NAMALWA (cell line): ENCODE data around the gene OR2H2.

Experiments used
- DNase-seq: peaks from one replicate; pipeline ENCODE4 v3.0.0-alpha.2; 2015; ENCODE audit warnings: low spot score

OR2H2 gene

DNA sequence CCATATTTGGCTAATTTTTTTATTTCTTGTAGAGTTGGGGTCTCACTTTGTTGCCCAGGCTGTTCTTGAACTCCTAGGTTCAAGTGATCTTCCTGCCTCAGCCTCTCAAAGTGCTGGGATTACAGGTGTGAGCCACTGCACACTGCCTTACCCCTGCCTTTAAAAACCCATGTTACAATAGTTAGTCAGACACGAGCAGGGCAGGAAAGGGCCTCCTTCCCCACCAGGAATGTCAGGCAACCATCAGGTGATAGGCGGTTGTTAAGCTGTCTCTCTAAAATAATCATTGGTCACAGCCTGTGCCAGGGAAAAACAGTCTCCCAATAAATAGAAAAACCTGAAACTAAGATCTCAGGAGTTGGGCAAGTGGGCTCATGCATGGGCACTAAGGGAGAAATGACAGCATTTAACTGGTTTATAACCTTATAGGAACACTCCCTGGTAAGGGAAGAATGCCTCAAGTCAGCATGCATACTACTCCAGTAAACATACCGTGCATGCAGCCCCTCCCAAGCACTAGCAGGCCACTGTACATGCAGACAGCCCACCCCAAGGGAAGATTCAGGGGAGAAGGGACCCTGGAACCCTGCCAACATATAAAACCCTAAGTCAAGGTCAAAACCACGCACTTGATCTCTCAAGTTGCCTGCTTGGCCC lies 8.4 kb downstream of the OR2H2 start:
- no peak for DNase-seq

DNA sequence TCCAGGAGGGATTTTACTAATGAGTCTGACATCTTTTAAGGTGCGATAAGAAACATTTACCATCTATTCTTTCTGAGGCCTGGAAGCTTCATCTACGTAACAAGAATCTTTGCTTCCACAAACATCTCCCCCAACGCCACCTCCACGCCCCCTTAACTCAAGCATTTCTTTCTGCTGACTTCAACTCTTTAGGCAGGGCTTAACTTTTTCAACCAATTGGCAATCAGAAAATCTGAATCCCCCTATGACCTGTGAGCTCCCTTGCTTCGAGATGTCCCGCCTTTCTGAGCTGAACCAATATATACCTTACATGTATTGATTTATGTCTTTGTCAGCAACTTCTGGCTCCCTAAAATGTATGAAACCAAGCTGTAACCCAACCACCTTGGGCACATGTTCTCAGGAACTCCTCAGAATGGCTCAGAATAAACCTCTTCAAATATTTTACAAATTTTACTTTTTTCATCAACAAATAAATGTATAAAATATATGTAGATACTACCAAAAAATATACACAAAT lies 11.5 kb downstream of the OR2H2 start:
- no peak for DNase-seq

DNA sequence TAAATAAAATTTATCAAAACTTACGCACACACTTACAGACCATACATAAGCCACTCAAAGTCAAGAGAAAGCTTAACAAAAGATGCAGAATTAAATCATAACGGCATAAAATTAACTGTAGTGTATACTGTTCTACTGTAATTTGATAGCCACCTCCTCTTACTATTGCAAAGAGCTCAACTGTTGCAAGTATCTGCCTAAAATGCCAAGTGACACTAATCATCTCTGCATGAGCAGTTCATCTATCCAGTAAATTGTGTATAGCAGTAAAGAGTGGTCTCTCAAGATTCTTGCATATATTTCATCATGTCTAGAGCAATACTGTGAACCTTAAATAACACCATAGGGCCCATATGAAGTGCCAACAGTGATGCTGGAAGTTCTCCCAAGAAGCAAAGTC lies 12.3 kb downstream of the OR2H2 start:
- no peak for DNase-seq

DNA sequence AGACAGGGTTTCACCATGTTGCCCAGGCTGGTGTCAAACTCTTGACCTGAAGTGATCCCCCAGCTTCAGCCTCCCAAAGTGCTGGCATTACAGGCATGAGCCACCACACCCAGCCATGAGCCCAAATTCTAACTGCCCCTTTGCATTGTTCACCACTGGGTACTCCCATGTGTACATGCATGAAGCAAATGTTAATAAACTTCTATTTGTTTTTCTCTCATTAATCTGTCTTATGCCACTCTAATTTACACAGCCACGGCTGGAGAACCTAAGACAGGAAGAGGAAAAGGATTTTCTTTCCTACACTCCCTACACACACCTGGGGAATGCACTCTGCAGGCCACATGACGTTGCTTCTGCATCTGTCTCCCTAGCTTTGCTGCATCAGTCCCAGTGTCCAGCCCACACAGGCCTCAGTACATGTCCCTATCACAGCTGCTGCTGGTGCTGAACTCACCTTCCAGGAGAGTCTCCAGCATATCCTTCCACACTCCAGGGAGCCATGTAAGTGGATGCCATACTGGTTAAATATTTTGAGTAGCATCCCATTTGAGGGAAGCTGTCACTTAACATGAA lies 13.3 kb downstream of the OR2H2 start:
- no peak for DNase-seq

DNA sequence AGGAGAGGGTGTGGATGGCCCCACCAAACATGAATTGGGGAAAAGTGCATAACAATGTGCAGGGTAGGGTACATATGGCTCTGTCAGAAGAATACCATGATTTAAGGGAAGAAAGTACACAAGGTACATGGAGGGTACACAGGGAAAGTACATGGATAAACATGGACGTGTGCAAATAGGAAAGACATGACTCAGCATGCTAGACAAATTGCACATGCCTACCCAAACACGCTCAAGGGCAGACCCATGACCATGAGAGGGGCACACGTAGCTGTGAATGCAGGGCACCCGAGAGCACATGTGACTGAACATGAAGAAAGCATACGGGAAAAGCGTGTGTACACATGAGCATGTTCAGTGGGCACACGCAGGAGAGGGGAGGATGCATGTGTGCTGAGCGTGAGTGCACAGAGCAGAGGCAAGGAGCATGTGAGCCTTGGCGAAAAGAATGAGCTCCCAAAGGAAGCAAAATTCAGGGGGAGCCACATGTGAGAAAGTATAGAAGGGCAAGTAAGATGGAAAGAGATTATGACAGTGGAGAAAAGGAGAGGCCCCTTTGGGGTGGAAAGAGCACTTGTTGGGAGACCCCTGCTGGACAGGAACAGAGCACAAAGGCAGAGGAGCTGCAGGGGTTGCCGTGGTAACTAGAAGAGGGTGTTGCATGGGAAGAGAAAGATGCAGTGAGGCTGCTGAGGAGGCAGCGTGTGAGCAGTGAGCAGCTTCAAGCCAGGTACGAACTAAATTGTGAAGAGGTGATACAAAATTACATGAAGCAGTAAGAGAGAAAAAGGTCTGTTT lies 17.8 kb downstream of the OR2H2 start:
- peak; percentile 56 for DNase-seq

DNA sequence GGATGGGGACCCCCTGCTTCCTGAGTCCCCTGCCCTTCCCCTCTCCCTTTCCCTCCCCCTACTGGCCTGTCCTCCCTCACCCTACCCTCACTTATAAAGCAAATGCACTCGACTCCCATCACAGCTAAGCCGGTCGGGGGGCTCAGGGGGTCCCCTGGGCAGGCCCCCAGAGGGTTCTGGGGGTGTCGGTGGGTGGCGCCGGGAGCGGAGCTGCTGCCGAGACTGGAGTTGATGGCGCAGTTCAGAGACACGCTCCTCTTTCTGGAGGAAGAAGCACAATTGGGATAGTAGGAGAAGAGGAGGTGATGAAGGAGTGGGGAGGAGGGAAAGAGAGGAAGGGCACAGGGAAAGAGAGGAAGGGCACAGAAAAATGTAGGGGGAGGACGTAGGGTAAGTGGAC lies 18.5 kb downstream of the OR2H2 start:
- DNase-seq, result no peak

DNA sequence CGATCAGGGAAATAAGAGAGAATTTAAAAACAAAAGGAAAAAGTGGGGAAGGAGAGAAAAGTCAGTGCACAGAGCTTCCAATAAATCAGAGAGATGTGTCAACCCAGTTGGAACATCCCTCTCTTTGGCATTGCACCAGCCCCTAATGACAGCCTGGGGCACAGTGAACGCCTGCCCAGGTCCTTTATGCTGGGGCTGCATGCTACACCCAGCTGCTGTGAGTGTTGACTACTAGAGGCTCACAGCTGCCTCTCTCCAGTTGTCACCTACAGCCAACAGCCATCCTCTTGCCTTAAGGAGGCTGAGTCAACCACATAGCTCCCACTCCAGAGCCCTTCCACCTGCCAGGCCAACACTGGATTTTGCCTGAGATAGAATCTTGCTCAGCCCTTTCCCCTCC lies 19.0 kb downstream of the OR2H2 start:
- DNase-seq, result no peak

DNA sequence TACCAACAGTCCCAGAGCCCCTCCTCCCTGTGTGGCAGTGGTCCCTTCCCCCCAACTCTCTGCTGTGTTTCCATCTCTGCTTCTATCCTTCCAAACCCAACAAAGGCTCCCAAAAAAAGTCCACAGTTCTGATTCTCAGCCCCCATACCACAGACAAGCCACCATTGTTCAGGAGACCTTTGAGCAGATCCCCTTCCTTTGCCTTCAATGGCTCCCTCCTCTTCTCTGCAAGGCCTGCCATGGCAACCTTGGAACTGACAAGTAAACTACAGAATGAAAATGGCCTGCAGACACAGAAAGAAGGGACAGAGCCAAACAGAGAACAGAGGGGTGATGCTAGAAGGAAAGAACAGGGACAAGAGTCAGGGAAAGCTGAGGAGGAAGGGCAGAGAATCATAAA lies 23.2 kb downstream of the OR2H2 start:
- no peak for DNase-seq

DNA sequence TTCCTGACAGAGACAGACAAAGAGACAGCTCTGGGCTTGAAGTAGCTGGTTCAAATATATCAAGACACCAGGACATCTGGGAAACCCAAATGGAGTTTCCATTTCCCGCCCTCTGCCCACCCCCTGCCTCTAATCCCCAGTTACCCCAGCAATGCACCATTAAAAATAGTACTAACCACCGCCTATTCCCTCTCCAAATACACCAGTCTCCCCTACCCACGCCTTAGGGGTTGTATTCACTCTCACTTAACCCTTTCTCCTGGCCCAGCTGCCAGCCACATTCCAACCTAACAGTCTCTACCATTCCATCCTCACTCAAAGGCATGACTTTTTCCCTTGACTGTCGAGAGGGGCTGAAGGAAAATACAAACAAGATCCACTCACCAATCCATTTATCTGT lies 25.6 kb downstream of the OR2H2 start:
- no peak for DNase-seq

DNA sequence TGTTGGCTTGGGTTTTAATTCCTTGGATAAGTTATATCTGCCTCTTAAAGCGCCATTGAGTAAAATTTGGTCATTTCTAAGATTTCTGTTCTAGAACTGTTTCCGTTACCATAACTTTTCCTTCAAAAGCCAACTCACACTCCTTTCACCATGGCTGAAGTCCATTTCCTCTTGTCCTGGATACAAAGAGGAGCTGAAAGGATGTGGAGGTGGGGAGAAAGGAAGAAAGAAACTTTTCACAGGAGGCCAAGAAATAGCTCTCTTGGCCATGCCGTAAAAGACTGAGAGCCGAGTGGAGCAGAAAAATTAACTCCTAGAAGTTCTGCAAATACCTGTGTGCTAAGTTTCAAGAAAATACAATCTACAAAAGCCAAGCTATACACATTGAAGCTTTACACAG lies 26.5 kb downstream of the OR2H2 start:
- DNase-seq, result no peak

DNA sequence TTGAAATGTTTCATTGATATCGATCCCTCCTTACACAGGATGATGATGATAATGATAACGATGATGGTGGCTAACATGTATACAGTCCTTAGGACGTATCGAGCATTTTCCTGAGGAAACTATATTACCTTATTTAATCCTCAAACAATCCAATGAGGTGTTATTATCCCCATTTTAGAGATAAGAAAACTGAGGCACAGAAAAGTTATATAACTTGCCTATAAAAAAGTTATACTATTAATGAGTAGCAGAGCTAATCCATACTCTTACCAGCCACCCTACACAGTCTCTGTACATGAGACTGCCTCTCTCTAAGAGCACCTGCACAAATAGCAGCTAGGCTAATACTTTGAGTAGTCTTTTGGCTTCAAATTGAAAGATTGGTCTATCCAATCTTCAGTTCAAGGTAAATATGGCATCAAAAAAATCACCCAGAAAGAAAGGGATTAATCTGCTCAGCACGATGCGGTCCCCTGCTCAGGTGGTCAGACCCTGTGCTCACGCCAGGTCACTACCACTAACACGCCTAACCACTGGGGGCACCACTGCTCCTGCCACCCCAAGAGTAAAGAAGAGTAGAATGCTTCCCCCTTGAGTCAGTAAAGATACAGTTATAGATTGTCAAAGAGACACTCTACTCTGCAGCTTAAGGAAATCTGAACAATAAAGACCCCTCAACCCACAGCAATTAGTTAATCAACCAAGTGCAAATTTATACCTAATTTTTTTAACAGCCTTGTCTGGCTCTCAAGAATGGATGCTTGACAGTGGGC lies 33.0 kb downstream of the OR2H2 start:
- DNase-seq, result peak; percentile 46

DNA sequence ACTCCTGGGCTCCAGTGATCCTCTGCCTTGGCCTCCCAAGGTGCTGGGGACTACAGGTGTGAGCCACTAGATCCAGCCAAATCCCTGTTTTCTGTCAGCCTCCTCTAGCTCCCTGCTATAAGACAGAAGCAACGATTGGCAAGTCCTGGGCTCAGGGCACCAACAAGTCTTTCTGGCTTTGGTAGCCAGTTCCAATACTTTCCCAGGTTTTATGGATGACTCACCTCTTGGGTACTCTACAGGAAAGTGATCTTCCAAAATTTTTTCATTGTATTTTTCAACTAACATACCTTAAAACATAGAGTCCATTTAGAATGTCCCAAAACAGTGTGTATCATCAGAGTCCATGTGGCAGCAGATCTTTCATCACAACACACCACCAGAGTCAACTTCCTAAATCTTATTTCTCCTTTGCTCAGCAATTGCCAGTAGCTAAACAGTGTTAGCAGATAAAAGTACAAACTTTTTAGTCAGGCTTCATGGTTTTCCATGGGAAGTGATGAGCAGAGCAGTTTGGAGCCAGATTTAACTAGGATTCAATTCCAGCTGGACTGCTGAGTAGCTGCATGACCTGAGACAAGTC lies 34.7 kb downstream of the OR2H2 start:
- DNase-seq, result no peak

DNA sequence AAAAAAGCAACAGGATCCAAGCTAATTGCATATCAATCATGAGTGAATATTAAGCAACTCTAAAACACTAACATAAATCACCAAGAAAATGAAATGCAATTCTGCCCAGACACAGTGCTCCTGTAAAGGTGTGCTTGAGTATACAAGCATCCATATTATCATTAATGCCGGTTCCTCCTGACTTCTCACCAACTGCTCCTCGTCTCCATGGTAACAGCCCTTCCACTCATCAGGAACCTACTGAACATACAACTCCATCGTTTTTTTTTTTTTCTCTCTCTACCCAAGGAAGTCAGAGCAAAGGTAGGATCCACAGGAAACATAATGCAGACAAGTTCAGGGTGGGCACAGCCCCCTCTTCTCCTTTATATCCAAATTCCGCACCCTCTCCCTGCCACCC lies 35.7 kb downstream of the OR2H2 start:
- DNase-seq, result no peak

DNA sequence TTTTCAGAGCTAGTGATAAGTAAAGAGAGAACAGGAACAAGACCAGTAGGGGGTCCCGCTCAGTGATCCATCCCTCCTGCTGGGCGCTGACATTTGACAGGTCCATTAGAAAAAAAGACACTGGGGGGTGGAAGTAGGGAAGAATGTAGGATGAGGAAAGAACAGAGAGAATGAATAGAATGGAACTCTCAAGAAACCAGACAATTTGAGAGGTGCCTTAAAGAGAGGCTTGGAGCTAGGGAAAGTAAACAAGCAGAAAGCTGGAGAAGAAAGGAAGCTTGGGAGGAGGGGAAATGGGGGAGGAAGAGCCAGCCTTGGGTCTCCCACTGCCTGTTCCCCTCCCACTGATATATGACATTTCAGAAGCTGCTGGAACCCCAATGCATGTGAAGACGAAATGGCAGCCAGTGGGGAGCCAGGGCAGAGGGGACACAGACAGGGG lies 39.6 kb downstream of the OR2H2 start:
- no peak for DNase-seq

DNA sequence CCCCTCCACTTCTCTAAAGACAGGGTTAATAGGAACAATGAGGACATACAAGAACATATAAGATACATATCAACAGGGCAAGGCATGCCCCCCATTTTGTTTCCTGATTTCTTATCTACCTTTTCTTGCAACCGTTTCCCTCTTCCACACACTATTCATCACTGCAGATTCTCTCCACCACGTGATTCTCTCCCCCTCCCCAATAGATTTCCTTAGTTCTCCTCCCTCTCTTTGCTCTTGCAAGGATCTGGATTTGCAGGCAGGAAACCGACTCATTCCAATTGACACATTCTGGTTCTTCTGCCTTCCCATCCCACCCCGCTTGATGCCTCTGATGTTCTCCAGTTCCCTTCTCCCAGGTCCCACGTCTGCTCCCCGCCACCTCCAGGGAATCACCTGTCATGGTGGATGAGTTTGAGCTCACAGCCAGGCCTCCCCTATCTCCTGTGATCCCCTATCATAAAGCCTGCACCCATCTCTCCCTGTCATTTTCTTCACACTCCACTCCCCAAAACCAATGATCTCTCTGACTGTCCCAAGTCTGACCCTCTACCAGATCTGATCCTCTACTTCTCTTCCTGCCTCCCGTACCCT lies 40.5 kb downstream of the OR2H2 start:
- DNase-seq, result no peak

DNA sequence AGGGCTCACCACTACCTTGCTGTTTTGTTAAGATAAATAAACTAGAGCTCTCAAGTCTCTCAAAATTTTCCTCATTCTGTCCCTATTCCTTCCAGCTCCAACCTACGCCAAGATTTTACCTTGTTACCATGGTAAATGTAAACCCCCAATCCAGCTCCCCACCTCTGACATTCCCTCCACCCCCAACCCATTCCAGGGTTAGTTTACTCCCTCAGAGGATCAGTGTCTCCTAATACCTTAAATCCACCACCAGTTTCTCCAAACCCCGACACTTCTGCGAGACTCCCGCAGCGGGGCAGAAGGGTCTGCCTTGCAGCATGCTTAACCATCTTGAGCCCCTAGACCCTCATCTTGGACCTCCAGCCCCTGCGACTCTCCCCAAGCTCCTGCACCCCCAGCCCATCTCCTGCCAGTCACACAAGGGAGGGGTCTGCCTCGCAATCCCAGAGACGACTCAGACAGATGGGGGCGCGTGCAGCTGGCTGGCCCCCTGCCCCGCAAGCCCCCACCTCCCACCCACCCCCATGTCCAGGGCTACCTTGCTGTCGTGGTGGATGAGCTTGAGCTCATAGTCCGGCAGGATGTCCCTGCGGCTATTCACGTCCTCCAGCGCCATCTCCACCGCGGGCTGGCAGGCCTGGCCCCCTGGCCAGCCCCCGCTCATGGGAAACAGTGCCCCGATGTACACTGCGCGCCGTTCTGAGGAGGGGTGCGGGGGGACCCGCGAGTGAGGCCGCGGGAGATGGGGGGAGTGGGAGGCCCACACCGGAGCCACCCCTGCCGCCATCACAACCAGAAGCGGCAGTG lies 42.2 kb downstream of the OR2H2 start:
- no peak for DNase-seq

DNA sequence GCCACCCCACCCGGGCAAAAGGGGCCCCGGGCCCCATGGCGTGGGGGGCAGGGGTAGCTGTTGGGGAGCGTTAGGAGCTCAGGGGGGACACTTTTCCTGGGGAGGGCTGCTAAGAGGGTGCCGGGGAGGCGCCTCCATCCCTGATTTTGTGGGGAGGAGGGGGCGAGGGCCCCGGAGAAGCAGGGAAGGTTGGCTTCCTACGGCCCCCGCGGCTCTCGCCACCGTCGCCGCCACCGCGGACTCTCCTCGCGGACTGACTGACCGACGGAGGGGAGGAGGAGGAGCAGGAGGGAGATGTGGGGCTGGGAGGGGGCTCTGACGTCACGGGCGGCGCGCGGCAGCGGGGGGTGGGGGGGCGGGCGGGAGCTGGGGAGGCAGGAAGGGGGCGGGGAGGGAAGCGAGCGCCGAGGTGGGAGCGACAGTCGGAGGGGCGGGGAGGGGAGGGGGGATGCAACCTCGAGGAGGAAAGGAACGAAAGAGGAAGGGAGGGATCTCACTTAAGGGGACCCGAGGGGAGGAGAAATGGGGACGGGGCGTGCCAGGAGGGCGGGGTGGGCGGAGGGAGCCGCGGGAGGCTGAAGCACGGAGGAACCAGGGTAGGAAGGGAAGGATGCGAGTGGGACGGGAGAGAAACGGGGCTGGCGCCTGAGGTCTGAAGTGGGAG lies 43.0 kb downstream of the OR2H2 start:
- DNase-seq, result peak; percentile 58

DNA sequence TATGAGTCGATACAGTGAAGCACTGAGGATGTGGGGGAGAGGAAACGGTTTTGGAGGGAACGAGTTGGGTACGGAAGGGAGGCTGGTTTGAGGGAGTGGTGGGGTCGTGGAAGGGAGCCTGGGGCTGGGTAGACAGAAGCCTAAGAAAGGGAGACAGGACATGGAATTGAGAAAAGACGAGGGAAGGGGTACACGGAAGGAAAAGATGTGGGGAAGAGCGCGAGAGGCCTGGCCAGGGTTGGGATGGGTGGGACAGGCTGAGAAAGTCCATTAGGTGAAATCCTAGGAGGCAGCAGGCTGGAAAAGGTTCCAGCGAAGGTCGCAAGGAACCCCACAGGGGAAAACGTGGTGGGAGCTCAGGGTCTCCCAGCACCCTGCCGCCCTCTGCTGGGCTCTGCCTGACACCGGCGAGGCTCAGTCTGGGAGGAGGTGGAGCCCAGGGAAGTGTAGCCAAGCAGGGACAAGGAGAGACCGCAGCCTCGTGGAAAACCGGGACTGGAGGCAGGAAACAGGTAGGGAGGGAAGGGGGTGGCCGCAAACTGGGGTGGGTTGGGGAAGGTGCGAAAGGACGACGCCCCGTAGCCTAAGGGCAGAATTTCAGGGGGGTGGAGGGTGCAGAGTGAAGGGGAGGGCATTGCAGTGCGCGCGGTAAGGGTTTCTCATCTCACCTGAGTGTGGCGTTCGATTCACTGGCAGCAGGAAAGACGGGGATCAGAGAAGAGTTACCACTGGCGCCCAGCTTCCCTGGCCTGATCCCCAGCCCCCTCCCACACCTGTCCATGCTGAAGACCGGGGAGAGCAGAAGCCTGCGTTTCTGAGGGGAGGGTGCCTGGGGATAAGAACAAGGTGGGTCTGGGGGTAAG lies 43.7 kb downstream of the OR2H2 start:
- DNase-seq, result peak; percentile 71

DNA sequence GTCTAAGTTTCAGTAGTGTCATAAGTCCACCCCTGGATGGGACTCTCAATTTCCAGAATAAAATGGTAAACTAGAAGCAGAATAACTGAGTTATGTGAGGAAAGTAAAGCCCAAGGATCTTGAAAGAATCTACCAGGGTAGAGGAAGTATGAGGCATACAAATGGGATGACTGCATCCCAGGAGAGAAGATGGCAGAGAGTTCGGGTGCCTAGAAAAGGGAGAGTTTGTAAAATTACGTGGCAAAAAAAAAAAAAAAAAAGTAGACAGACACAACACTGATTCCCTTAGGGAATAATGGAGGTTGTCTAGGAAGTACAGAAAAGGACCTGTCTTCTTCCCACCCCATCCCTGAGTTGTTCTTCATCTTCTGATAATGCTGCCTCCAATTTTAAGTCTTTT lies 44.6 kb downstream of the OR2H2 start:
- DNase-seq, result no peak
